Measurements from ENCODE around the gene SUB1.

- TF ChIP-seq EZH2 (IDR thresholded peaks at IDR 0.05), result no peak
- TF ChIP-seq POLR2AphosphoS5 (IDR thresholded peaks at IDR 0.05; ENCODE audit: borderline replicate concordance, low read depth, low read length), result no peak
- no peak for TF ChIP-seq FOXP2 (optimal IDR thresholded peaks at IDR 0.05; ENCODE audit: control extremely low read depth, extremely low read length, insufficient read depth)
These were observed 40.1 kb upstream of the SUB1 start for GRCh38 chr5:32545102-32545800.
